Naive thymus-derived CD8-positive, alpha-beta T cell (primary cell): ENCODE measurements around the gene UGDH. TPM values are rescaled to one million over a fixed set of nuclear protein-coding genes. Genes with fewer than 3 reads are reported as not detected.
A peak's percentile ranks its signal among the peaks of the same experiment; 100 is the strongest.
"Not testable (repeated sequence)": the region's sequence is repeated elsewhere in the genome, so short reads cannot be mapped to it uniquely, and the experiment has no call there.

ENCODE experiments used
- ATAC-seq, 2 donors: fragments of 150-1000 bp; cut with Tn5 transposase in 1 of 2; sonication (Bioruptor Pico), chemical (Tn5 transposase) in 1 of 2; 1 replicate in 1 of 2; 2 replicates in 1 of 2; pipeline ENCODE4 v1.10.0; 2021; ENCODE audit warnings: mild to moderate bottlenecking in 2 of 2, moderate library complexity in 2 of 2
- POLR2A ChIA-PET: fragments of 350-600 bp; sonication (Branson Sonifier 250); formaldehyde crosslinking; loops from one replicate; lab custom pipeline; 2021; ENCODE audit warnings: antibody characterized with exemption; lab: Charles Lee
- DNase-seq, 10 donors: peaks; one replicate each; pipeline versions ENCODE4 v3.0.0 to v3.0.0-alpha.2; 2020 to 2022
- H3K27ac Mint-ChIP-seq, 10 donors: one replicate each; pipeline ENCODE4 v1.8.0; 2020 to 2022; ENCODE audit warnings: mild to moderate bottlenecking in 10 of 10, mixed read lengths in 10 of 10, moderate library complexity in 4 of 10, inconsistent platforms in 1 of 10
- H3K27me3 Mint-ChIP-seq, 5 donors: one replicate each; pipeline ENCODE4 v1.8.0; 2021 to 2022; ENCODE audit warnings: mixed read lengths in 5 of 5
- H3K36me3 Mint-ChIP-seq, 3 donors: one replicate each; pipeline ENCODE4 v1.8.0; 2020 to 2022; ENCODE audit warnings: mixed read lengths in 3 of 3, mild to moderate bottlenecking in 2 of 3, inconsistent platforms in 1 of 3
- H3K4me1 Mint-ChIP-seq, 4 donors: one replicate each; pipeline ENCODE4 v1.8.0; 2021 to 2022; ENCODE audit warnings: mixed read lengths in 4 of 4
- H3K4me3 Mint-ChIP-seq, 10 donors: one replicate each; pipeline ENCODE4 v1.8.0; 2020 to 2022; ENCODE audit warnings: mild to moderate bottlenecking in 10 of 10, mixed read lengths in 10 of 10, moderate library complexity in 6 of 10, inconsistent platforms in 1 of 10
- H3K9me3 Mint-ChIP-seq, 9 donors: one replicate each; pipeline ENCODE4 v1.8.0; 2020 to 2022; ENCODE audit warnings: mixed read lengths in 9 of 9, mild to moderate bottlenecking in 3 of 9, inconsistent platforms in 1 of 9, moderate library complexity in 1 of 9
- polyA plus RNA-seq, 3 donors: library from polyadenylated mRNA; unstranded; fragments of 300-500 nt; fragmentation: Illumina TruSeq; gene quantifications; one replicate each; pipeline ENCODE4 v1.2.3, GENCODE V29; 2021
- total RNA-seq, 8 experiments: library from RNA in 2 of 8; stranded (reverse) in 2 of 8; gene quantifications; one replicate each; pipeline ENCODE4 v1.2.3 and lab custom pipeline; 2021 to 2026

Gene UGDH
- total and polyA plus RNA-seq, 5 experiments from 2014 or later, result 19.3 to 27.8 (median 20.6) TPM

DNA sequence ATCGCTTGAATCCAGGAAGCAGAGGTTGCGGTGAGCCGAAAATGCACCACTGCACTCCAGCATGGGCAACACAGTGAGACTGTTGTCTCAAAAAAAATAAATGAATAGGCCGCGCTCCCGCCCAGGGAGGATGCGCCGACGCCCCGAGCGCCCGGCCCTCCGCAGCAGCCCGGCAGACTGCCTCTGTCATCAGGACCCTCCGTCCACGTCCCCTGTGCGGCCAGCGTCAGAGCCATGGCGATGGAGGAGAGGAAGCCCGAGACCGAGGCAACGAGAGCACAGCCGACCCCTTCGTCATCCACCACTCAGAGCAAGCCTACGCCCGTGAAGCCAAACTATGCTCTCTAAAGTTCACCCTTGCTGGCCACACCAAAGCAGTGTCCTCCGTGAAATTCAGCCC is 47.0 kb downstream of the UGDH start:
- H3K9me3 Mint-ChIP-seq, result peaks cover 0 to 4% (median 0%) of the 10 kb centered on the region in 9 donors
- H3K4me3 Mint-ChIP-seq, result no peak overlapping the region
- DNase-seq (no peak), ATAC-seq (no peak)
- peak overlapping the region in 2 of 10 donors; percentile 52 to 84 for H3K27ac Mint-ChIP-seq
- peaks cover 0 to 16% (median 4%) of the 10 kb centered on the region in 3 donors for H3K36me3 Mint-ChIP-seq
- no peaks in the 10 kb centered on the region for H3K27me3 Mint-ChIP-seq
- H3K4me1 Mint-ChIP-seq, result no peaks in the 10 kb centered on the region
- POLR2A ChIA-PET, result no interaction called here

DNA sequence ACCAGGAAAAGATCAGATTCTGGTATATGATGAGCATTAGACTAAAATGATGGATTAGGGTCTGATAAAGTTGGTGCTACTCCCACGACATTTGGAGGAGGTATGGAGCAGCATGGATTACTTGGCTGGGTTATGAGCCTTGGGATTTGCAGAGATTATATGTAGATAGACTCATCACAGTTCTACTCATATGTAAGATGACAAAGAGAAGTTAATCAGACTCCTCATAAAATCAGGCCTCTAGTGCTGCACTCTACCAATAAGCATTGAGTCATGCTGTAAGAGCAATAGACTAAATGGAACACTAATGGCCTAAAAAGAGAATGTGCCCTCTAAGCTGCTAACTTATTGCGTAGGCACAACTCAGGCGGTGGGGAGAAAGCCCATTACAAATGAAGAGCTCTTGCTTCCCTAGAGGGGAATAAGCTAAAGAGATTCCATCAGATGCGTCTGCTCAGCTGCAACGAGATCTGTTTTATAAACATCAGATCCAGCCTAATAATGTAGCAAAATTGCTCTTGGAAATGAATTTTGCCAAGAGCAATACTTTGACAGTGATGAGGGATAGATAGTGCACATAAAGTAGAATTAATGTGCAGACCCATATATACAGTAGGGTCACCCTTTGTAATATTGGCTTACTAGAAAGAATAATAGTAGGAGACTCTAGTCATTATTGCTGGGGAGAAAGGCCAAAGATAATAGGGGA is 50.9 kb downstream of the UGDH start:
- Mint-ChIP-seq H3K36me3 (peaks cover 0 to 31% (median 3%) of the 10 kb centered on the region in 3 donors), H3K27ac (peak overlapping the region in 1 of 10 donors; percentile 16), H3K4me3 (no peak overlapping the region), H3K4me1 (no peaks in the 10 kb centered on the region), H3K9me3 (no peaks in the 10 kb centered on the region), H3K27me3 (no peaks in the 10 kb centered on the region)
- ATAC-seq (no peak), DNase-seq (no peak)
- POLR2A ChIA-PET, result no interaction called here

GRCh38 chr4:39472396-39472795 is 54.8 kb downstream of the UGDH start:
- H3K4me3 Mint-ChIP-seq, result no peak overlapping the region
- H3K36me3 Mint-ChIP-seq, result peaks cover 0 to 44% (median 3%) of the 10 kb centered on the region in 3 donors
- POLR2A ChIA-PET, result no interaction called here
- H3K27ac Mint-ChIP-seq, result no peak overlapping the region
- no peak for ATAC-seq
- no peaks in the 10 kb centered on the region for H3K9me3 Mint-ChIP-seq
- peaks cover 0 to 7% (median 2%) of the 10 kb centered on the region in 4 donors for H3K4me1 Mint-ChIP-seq
- no peak for DNase-seq
- no peaks in the 10 kb centered on the region for H3K27me3 Mint-ChIP-seq

DNA sequence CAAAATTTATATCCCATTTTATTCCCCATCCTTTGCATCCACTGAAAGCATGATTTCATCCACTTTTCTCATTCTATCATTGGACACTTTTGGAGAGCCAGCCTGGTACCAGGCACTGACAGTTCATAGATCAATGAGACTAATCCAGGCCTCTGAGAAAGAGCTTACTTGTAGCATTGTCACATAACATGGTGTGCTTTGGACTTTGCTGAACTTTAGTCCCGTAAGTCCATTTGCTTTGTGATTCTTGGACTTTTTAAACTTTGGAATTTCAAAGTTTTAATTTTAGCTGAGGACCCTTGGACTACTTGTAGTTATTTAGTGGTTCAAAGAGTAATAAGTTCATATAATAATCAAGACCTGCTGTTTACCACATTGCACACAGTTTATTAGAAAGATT is 56.8 kb downstream of the UGDH start:
- Mint-ChIP-seq H3K4me1 (peaks cover 0 to 7% (median 2%) of the 10 kb centered on the region in 4 donors), H3K9me3 (no peaks in the 10 kb centered on the region), H3K27me3 (no peaks in the 10 kb centered on the region), H3K4me3 (no peak overlapping the region), H3K36me3 (peaks cover 0 to 45% (median 3%) of the 10 kb centered on the region in 3 donors), H3K27ac (no peak overlapping the region)
- ATAC-seq, result no peak
- POLR2A ChIA-PET, result interaction anchor here (0.6 kb wide), 1 partner anchor 669 kb away, joined by 6 read pairs; no protein-coding TSS in a partner anchor
- no peak for DNase-seq

DNA sequence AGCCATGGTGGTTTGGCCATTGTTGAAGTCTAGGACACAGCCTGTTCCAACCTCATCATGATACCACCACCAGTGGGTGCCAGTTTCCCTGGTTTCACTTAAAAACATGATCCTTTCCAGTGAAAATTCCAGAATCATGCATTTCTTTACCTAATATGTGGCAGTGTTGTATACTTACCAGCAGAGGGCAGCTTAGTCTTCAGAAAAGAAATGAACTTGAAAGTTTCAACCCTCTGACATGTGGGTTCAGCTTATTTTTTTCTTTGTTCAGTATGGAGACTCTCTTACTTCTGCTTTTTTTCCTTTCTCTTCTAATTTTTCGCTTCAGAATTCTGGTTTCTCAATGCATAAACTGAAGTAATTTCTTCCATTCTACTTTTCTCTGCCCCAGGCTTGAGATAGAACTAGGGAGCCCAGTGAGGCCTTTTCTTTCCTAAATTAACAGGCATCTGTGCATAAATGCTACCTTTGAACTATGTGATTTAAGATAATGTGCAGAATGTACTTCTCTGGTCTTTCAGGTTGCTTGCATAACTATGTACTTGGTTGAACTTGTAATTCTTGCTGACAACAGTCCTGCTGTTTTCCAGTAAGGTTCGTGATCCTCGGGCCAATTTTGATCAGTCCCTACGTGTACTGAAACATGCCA is 57.7 kb downstream of the UGDH start:
- Mint-ChIP-seq H3K27me3 (no peaks in the 10 kb centered on the region), H3K4me1 (peaks cover 0 to 7% (median 2%) of the 10 kb centered on the region in 4 donors), H3K36me3 (peaks cover 0 to 53% (median 6%) of the 10 kb centered on the region in 3 donors), H3K4me3 (no peak overlapping the region), H3K9me3 (no peaks in the 10 kb centered on the region), H3K27ac (peak overlapping the region in 5 of 10 donors; percentile 10 to 71 (median 53))
- peak in 5 of 10 donors; percentile 16 to 60 (median 45) for DNase-seq
- POLR2A ChIA-PET, result interaction anchor here (0.7 to 1.8 kb wide), 4 partner anchors 10 to 1691 kb away, joined by 3 to 24 read pairs (median 4); partner anchors contain the start of genes LIAS, PDS5A and RPL9
- ATAC-seq, result peak; percentile 81 to 84

DNA sequence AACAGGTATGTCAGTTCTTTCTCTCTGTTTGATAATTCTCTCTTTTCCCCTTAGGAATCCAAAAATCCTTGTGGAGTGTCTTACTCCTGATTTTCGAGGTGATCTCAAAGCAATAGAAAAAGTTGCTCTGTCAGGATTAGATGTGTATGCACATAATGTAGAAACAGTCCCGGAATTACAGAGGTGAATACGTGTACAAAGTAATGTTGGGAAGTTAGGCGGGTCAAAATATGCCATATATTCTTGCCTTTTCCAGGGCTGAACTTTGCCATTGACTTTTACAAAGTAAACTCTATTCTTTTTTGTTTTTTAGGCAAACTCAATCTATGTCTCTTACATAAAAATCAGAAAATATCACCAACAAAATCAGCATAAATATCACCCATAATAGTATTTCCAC is 59.8 kb downstream of the UGDH start:
- ATAC-seq, result no peak
- Mint-ChIP-seq H3K9me3 (no peaks in the 10 kb centered on the region), H3K36me3 (peaks cover 0 to 58% (median 10%) of the 10 kb centered on the region in 3 donors), H3K4me1 (peaks cover 0 to 7% (median 2%) of the 10 kb centered on the region in 4 donors), H3K27ac (no peak overlapping the region), H3K27me3 (no peaks in the 10 kb centered on the region), H3K4me3 (no peak overlapping the region)
- no peak for DNase-seq
- POLR2A ChIA-PET, result interaction anchor here (1.0 kb wide), 1 partner anchor 9 kb away, joined by 4 read pairs; the partner anchor contains the start of genes LIAS and RPL9

DNA sequence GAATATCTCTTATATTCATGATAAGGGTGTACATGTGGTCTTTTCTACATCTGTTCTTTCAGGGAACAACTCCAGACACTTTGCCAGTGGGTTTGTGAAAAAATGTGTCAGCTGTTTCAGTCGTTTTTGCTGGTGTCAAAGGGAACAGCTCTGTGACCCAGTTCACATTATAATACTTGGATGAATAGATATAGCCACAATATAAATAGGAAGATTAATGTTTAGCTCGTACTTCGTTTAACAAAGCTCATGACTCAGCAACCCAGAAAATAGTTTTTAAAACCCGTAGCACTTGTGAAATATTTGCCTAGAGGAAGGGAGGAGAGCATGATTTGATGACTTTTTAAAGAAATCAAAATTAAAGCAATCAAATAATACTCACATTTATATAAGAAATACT is 60.5 kb downstream of the UGDH start:
- H3K27me3 Mint-ChIP-seq, result no peaks in the 10 kb centered on the region
- POLR2A ChIA-PET, result interaction anchor here (1.0 kb wide), 1 partner anchor 8 kb away, joined by 4 read pairs; the partner anchor contains the start of genes LIAS and RPL9

GRCh38 chr4:39464886-39465501 is 62.2 kb downstream of the UGDH start:
- Mint-ChIP-seq H3K36me3 (peaks cover 0 to 51% (median 7%) of the 10 kb centered on the region in 3 donors), H3K9me3 (no peaks in the 10 kb centered on the region), H3K27ac (no peak overlapping the region), H3K4me1 (peaks cover 0 to 17% (median 4%) of the 10 kb centered on the region in 4 donors), H3K27me3 (no peaks in the 10 kb centered on the region), H3K4me3 (no peak overlapping the region)
- DNase-seq (no peak), ATAC-seq (no peak)
- POLR2A ChIA-PET, result interaction anchor here (0.6 kb wide), 1 partner anchor 99 kb away, joined by 3 read pairs; no protein-coding TSS in a partner anchor

More for the DNA sequence above, 60.5 kb downstream of the UGDH start:
- Mint-ChIP-seq H3K36me3 (peaks cover 0 to 55% (median 7%) of the 10 kb centered on the region in 3 donors), H3K4me1 (peaks cover 0 to 7% (median 2%) of the 10 kb centered on the region in 4 donors), H3K4me3 (no peak overlapping the region), H3K27ac (no peak overlapping the region), H3K9me3 (no peaks in the 10 kb centered on the region)
- ATAC-seq (no peak), DNase-seq (no peak)

DNA sequence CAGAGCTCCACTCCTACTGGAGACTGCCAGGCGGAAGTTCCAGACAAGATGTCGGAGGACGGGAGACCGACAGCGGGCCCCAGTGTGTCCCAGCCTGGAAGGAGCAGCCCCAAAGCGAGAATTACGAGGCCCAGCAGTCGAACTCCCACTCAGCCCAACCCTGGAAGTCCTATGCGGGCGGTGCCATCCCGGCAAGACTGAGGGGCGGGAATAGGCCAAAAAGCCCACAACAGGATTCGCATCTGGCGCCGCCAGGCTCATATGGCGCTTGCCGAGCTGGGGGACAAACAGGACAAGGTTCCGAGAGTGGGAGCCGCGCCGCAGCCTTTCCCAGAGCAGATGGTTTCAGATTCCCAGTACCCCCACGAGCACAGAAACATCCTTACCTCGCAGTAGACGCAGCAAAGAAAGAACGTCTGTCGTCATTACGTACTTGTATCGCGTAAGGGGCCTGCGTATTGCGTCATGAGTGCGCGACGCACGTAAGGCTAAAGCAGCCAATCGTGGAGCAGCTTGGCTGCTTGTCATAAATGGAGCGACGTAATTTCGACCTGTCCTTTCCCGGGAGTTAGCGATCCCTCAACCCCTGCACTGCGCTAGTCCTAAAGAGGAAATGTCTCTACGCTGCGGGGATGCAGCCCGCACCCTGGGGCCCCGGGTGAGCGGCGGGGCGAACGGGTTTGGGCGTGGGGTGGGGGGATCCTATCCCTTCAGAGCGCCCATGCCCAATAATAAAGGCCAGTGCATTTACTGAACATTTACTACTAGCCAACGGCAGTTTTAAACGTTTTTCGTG is 68.5 kb downstream of the UGDH start, which contains the start of the genes LIAS and RPL9:
LIAS (plus strand) TSS at position 552 of the 796 bp plus-strand sequence; CDS start at position 614, 62 bp downstream.
RPL9 (minus strand) TSS at position 418 of the 796 bp plus-strand sequence. CDS start 483 bp downstream, outside the sequence.
- POLR2A ChIA-PET, result interaction anchor here (0.6 to 3.3 kb wide), 23 partner anchors 8 to 1772 kb away, joined by 3 to 26 read pairs (median 4); partner anchors contain the start of genes PDS5A, RELL1, RFC1 and SMIM14
- H3K36me3 Mint-ChIP-seq, result peaks cover 5 to 68% (median 30%) of the 10 kb centered on the region in 3 donors
- ATAC-seq (peak; percentile 82 to 84), DNase-seq (peak; percentile 77 to 97 (median 94))
- H3K27me3 Mint-ChIP-seq, result peaks cover 0 to 2% (median 0%) of the 10 kb centered on the region in 5 donors
- H3K27ac Mint-ChIP-seq, result peak within 1 kb of the TSS; percentile 98 to 100 (median 100)
- H3K4me3 Mint-ChIP-seq, result peak within 1 kb of the TSS; percentile 87 to 99 (median 97)
- H3K9me3 Mint-ChIP-seq, result no peaks in the 10 kb centered on the region
- H3K4me1 Mint-ChIP-seq, result peaks cover 10 to 52% (median 37%) of the 10 kb centered on the region in 4 donors

GRCh38 chr4:39458161-39458504 is 69.1 kb downstream of the UGDH start:
- H3K4me1 Mint-ChIP-seq, result peaks cover 10 to 52% (median 38%) of the 10 kb centered on the region in 4 donors
- POLR2A ChIA-PET, result interaction anchor here (0.6 to 3.3 kb wide), 13 partner anchors 9 to 961 kb away, joined by 3 to 26 read pairs (median 6); partner anchors contain the start of genes PDS5A, RFC1, SMIM14 and UBE2K
- ATAC-seq, result peak; percentile 11
- H3K27ac Mint-ChIP-seq, result peak overlapping the region; percentile 98 to 100 (median 100)
- not testable (repeated sequence) for H3K9me3 Mint-ChIP-seq, H3K27me3 Mint-ChIP-seq, DNase-seq
- H3K4me3 Mint-ChIP-seq, result peak overlapping the region; percentile 87 to 99 (median 97)
- peaks cover 8 to 68% (median 26%) of the 10 kb centered on the region in 3 donors for H3K36me3 Mint-ChIP-seq
